ENCODE data around the gene NFIL3.

NFIL3 gene

GRCh38 chr9:91421971-91422757 lies 1.5 kb downstream of the NFIL3 start:
- no peak for DNase-seq

DNA sequence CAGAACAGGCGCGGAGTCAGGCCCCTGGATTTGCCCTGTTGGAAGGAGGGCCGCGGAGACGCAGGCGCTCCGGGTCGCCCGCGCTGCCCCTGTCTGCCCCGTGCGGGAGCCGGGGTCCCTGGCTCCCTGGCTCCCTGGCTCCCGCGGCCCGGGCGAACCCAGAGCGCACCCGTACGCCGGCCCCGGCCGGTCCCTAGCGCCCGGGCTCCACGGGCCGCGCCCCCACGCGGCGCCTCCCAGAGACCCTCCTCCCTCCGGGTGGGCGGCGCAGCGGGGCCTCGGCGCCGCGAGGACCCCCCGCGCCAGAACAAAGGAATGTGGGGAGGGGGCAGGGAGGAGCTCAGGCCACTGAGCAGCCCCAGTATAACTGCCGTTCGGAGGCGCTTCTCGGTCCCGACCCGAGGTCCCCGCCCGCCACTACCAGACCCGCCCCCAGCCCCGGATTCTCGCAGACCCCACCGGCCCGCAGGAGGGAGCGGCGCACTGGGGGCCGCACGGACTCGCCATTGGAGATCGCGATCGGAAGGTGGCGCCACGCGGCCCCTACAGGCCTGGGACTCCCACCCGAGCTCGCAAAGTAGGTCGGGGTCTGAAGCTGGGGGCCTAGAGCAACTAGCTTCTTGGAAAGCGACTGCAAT lies 2.4 kb downstream of the NFIL3 start:
- DNase-seq = no peak

DNA sequence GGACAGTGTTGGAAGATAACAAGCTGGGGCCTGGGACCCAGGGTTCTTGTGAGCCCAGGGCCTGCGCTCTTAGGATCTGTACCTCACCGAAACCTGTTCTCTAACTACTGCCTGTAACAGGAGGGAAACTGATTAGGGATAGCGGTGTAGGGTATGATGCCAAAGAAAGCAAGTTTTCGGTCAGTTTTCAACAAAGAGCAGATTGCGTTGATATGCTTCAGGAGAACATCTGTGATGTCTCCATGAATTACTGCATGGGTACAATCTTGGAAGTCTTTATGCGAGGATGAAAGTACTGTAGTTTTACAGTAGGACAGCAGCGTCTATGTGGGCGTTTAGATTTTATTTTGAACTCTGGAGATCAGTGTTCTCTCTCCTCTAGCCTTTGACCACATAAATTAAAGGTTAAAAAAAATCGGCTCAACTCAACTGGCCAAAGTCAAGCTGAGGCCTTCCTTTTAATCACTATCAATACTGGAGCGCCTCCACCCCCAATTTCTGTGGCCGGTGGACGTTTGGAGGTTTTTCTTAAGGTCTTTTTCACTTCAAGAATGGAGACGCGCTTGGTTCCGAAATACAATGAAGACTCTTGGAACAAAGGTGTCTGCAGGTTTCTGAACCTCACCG lies 3.0 kb downstream of the NFIL3 start:
- no peak for DNase-seq

DNA sequence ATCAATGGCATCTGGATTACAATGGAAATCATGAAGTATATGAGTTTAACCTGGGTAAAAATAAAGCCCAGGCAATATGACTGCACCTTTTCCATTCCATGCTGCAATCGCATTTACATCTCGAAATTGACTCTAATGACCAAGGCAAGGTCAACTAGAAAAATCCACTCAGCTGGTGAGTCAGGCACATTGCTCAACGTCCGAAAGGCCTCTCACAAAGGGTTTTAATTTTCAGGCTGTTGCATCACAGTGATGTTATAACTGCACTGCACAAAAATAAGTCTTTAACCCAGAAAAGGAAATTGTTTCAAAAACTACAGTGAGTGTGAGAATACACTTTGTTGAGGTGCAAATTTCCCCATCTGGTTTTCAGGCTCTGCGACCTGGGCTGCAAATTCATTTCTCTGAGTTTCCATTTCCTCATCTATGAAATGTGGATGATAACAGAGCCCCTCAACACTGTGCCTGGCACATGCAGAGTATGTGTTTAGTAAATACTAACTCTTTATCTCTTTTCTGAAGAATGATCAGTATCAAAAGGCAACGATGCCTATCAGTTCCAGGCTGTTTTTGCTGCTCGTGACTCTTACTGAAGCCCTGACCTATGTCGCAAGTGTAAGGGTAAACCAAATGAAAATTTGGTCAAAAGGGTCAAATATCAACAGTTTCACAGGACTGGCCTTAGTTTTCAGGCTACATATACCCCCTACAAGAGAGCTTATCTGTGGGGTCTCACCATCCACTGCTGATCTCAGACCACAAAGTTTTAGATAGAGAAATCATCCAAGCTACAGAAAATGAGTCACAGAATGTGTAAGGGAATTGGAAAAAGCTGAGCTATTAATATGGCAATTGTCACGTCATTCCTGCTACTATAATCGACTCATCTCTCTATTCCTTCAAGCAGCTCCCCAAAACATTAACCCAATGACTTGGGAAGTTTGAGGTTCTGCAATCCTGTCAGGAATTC lies 4.1 kb downstream of the NFIL3 start:
- DNase-seq = peak; percentile 72

GRCh38 chr9:91418215-91418610 lies 5.4 kb downstream of the NFIL3 start:
- no peak for DNase-seq

DNA sequence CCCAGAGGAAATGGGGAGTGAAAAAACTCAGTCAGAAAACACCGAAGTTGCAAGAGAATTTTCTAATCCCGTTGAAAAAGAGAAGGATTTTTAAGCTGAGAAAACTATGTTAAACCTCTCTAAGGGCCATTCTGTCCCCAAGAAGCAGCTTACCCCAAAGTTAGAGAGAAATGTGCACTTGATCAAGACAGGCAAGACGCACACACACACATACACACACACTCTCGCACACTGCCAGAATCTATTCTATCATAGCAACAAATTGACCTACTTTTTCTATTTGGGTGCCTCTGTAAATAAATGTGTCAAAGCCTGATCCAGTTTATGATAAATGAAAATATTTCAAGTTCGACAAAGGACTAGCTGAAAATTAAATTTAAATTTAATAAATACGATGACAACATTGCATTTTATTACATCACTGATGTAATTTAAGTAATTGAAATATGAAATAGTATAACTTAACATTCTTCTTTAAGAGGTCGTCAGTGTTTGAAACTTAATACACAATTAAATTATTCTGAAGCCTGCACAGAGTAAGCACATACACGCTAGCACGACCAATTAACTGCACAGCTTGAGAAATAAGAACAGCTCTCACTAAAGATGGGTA lies 5.9 kb downstream of the NFIL3 start:
- DNase-seq = no peak

- no peak for DNase-seq
Measured at GRCh38 chr9:91416096-91416712, 7.4 kb downstream of the NFIL3 start.

DNA sequence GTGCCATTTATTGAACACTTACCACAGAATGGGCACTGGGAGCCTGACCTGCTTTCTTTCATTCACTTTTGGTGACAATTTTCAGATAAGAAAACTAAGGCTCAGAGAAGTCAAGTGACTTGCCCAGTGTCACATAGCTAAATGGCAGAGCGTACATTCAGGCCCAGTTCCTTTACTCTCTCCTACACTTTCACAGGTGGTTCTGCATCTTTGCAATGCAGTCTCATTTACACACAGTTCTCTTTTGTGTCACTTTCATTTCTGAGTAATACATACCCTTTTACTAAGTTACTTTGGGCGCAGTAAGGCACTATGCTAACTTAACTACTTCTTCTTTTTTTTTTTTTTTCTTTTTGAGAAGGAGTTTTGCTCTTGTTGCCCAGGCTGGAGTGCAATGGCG lies 8.3 kb downstream of the NFIL3 start:
- no peak for DNase-seq

GRCh38 chr9:91412941-91413340 lies 10.7 kb downstream of the NFIL3 start:
- DNase-seq = no peak

GRCh38 chr9:91411096-91411771 lies 12.4 kb downstream of the NFIL3 start:
- DNase-seq = no peak

DNA sequence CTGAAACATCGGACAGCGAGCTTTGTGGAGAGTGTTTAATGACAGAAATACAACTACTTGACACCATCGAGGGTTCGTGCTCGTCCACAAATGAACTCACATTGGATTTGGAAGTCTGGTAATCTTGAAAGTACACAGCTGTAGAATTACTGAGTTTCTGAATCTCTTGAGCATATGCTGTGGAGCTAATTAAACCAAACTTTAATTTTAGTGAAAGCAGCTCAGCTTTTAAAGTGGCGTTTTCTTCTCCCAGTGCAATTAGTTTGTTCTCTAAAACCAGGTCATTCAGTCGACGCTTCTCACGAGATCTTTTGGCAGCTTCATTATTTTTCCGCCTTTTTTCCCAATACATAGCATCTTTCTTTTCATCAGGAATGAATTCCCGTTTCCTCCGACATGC lies 13.5 kb downstream of the NFIL3 start:
- no peak for DNase-seq

GRCh38 chr9:91408475-91408874 lies 15.2 kb downstream of the NFIL3 start:
- DNase-seq = no peak

DNA sequence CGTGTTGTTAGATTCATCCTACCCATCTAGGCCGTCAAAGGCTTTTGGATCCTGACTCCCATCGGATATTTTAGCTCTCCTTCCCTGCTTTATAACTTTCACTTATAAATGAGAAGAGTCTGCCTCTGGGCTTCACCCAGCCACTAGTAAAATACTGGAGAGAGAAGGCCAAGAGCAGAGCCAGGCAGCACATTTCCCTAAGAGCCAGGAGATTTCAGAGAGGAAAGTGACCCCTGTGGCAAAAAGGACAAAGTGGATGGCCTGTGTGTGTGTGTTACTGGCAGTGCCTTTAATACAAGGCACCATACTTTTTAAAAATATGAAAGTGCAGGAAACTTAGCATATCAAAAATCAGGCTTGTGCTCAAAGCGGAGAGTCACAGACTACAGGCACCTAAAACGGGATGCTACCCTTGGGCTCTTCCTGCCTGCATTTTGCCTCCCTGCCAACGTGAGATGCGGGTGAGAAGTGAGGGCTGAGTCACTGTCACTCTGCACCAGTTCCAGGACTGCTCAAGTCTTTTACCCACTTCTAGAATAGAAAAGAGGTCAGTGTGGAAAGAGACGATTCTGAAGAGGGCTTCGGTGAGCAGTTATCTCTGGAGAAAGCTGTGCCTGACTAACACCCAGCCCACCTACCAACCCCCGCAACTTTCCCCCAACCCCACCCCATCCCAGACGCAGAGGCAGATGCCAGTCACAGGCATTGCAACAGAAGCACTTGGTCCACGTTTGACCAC lies 15.9 kb downstream of the NFIL3 start:
- no peak for DNase-seq

- no peak for DNase-seq
Measured at GRCh38 chr9:91405343-91406077, 18.1 kb downstream of the NFIL3 start.

- no peak for DNase-seq
Measured at GRCh38 chr9:91403665-91404543, 19.7 kb downstream of the NFIL3 start.

GRCh38 chr9:91398926-91399325 lies 24.7 kb downstream of the NFIL3 start:
- DNase-seq = no peak

GRCh38 chr9:91395553-91396471 lies 27.8 kb downstream of the NFIL3 start:
- DNase-seq = no peak

GRCh38 chr9:91395106-91395552 lies 28.5 kb downstream of the NFIL3 start:
- DNase-seq = no peak
